IPS-NIHi7 (cell line): ENCODE measurements around the gene RIC3.

Experiments
- DNase-seq: peaks from one replicate; pipeline ENCODE4 v3.0.0; 2012; ENCODE audit warnings: mixed read lengths; ENCODE audit errors: extremely low spot score

The RIC3 gene

DNA sequence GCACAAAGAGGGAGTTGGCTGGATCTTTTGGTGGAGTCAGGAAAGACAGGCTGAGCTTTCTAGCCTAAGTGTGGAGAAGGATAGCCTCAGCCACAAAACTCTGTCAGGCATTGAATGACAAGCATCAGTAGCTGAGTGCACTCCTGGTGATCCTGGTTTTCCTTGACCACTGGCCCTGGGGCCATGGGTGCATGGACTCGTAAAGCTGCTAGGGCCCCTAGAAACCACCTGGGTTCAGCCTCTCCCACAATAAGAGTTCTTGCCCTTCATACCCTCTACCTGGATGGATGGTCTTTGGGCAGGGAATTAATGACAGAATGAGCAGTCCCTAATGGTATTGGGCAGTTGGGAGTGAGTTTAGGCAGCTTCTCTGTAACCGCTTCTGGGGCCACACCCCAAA, 64.9 kb downstream of the RIC3 start:
- no peak for DNase-seq

GRCh38 chr11:8102965-8103364, 65.9 kb downstream of the RIC3 start:
- no peak for DNase-seq

DNA sequence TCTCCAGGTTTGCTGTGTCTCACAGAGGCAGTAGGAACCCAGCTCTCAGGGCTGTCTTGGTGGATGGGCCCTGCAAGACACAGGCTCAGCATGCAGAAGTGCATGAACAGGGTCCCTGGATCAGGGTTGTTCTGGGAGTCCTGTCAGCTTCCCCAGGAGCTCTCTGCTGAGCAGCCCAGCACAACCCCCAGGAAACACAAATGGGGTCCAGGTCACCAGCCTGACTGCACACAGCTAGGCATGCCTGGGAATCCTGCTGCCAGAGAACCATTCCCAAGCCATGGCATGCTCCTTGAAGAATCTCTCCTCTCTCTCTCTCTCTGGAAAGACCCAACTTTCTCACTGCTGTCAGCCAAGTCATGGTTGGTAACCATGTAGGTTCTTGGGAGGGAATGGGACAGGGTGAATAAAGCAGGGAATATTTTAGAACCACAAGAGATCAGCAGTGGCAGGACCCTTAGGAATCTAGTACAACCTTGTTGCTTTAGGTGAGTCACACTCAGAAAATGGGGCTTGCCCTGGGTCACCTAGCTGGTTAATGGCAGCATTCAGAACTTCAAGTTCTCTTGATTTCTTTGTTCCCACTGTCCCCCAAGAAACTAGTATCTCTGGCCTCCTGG, 66.4 kb downstream of the RIC3 start:
- DNase-seq, result no peak

DNA sequence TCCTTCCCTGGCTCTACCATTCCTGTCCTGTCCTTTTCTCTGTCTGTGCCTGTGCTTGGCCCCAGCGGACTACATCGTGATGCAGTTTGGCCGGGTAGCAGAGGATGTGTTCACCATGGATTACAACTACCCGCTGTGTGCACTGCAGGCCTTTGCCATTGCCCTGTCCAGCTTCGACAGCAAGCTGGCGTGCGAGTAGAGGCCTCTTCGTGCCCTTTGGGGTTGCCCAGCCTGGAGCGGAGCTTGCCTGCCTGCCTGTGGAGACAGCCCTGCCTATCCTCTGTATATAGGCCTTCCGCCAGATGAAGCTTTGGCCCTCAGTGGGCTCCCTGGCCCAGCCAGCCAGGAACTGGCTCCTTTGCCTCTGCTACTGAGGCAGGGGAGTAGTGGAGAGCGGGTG, 67.4 kb downstream of the RIC3 start:
- DNase-seq, result no peak

- DNase-seq, result no peak
These were observed 68.2 kb downstream of the RIC3 start for GRCh38 chr11:8100605-8101004.

DNA sequence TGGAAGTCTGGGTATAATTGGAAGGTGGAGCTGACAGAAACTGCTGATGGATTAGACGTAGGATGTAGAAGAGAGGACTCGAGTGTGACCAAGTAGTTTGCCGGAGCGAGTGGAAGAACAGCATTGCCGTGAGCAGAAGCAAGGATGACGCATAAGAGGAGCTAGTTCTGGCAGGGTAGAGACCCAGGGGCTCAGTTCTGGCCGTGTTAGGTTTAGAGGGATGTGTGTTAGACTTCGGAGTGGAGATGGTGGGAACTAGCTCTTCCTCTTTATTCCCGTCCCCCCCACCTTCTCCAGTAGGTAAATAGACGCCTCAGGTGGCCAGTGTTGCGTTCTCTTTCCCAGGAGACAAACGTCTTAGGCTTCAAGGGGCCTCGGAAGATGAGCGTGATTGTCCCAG, 68.7 kb downstream of the RIC3 start:
- no peak for DNase-seq

DNA sequence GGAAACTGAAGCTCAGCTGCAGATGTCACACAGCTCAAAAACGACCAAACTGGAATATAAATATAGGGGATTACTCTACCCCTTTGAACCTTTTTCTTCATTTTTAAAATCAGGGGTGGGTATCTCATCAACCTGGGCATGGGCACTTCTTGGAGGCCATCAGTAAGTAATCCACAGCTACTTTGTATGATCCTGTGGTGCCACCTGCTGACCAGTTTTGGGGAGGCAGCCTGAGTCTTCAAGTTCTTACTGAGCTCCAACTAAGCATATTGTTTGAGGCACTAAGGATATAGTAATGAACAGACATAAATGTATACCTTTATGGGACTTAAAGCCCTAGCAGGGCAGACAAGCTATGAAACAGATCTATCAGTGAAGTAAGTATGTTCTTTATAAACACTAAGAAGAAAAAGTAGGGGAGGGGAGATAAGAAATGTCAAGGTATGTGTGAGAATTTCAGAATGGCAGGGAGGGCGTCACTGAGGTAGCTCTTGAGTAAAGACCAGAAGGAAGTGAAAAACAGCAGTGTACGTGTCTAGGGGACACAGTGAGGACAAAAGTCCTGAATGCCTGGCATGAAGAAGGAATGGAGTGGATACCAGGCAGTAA, 69.4 kb downstream of the RIC3 start:
- DNase-seq, result peak; percentile 72

- no peak for DNase-seq
These were observed 69.9 kb downstream of the RIC3 start for GRCh38 chr11:8098879-8099278.

DNA sequence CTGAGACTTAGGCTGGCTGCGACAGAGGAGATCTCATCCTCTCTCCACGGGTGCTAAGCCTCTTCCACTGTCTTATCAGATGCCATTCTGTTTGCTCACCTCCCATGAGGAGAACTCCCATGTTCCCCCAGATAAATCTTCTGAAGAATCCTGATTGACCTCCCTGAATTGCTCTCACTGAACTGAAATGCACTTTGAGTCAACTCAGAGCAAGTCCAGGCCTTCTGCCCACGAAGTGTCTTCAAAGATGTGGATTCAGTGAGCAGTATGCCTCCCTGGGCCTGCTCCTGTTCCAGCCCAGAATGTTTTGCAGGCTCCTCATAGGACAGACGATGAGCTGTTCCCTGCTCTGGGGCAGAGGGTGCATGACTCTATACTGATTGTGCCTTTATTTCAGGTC, 70.5 kb downstream of the RIC3 start:
- DNase-seq, result no peak

DNA sequence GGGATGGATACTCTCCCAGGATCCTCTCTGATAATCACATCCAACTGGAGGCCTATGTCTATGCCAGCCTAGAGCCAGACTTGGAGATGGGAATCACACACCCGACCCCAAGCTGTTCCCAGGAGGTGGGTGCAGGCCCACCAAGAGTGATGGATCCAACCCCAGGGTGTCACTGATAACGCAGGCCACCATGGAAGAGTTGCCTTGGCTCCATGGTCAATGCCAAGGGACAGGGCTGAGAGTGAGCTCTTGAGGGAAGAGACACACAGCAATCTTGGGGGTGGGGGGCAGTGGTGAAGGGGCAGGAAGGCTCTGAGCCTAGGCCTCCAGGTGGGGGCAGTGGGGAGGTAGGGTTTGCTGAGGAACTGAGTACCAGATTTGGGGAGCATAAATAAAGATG, 70.9 kb downstream of the RIC3 start:
- DNase-seq, result no peak

- no peak for DNase-seq
These were observed 71.4 kb downstream of the RIC3 start for GRCh38 chr11:8097468-8097867.

GRCh38 chr11:8097062-8097461, 71.8 kb downstream of the RIC3 start:
- no peak for DNase-seq

DNA sequence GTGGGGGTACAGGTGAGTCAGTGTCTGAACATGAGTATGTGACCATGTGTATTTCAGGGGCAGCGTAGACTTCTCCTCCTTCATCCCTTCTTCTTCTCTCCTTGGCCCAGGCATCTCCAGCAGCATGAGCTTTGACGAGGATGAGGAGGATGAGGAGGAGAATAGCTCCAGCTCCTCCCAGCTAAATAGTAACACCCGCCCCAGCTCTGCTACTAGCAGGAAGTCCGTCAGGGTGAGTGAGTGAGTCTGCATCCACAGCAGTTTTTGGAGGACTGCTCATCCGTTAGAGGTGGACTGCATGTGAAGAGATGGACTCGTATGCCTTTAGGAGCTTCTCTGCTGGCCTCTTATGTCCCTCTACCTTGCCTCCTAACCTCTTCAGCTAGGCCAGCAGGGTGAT, 72.2 kb downstream of the RIC3 start:
- no peak for DNase-seq

DNA sequence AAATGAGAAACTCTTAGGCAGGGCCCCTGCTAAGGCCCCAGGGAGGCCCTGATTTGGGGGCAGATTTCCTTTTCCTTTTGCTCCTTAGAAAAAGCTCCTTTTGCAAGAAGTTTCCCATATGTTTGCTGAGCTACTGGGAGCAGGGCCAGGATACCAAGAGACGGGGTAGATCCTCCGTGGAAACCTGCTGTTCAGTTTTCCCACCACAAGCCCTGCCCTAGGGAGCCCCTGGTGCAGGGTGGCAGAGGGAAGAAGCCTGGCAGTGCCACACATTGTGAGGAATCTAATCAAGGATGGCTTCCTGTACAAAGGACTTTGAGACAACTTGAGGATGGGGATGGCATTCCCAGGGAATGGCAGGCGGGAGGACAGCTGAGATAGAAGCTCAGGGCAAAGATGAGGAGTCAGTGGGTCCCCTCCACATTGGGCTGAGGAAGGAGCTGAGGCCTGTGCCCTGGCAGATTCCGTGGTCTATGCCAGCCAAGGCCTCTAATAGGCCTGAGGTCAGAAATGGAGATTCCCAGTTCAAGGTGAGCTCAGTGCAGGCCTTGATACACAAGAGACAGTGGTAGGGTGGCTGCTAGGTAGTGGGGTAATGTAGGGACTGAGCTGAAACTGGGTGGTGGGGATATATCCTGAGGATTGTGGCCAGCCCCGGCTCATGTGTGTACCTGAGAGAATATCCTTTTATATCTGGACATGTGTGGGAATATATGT, 72.9 kb downstream of the RIC3 start:
- no peak for DNase-seq

DNA sequence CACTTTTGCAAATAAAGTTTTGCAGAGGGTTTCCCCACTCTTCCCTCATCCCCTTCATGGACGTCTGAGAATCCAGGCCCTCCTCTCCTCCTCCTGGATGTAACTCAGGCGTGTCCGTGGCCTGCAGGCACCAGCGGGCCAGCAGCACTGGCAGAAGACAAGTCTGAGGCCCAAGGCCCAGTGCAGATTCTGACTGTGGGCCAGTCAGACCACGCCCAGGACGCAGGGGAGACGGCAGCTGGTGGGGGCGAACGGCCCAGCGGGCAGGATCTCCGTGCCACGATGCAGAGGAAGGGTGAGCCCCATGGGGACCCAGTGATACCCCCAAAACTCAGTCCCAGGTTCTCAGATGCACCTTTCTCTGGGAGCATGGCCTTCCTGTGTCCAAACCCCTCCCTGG, 73.5 kb downstream of the RIC3 start:
- no peak for DNase-seq

DNA sequence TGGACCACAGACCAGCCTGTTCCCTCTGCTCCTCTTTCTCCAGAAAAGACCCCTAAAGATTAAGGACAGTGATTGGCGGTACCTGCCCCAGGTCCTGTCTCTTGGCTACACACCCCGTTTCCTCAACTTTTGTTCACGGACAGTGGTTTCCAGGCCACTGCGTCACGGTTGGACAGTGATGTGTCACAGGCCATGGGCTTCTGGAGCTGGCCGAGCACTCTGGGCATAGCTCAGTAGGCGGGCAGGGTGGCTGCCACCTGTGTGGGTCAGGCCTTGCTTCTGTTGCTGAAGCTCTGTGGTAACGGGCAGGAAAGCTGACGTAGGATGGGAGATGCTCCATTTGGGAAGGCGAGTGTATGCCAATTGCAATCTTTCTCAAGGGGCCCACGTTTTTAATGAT, 74.2 kb downstream of the RIC3 start:
- no peak for DNase-seq

- DNase-seq, result no peak
These were observed 74.8 kb downstream of the RIC3 start for GRCh38 chr11:8093931-8094575.

- DNase-seq, result peak; percentile 88
These were observed 76.0 kb downstream of the RIC3 start for GRCh38 chr11:8092587-8093424.

DNA sequence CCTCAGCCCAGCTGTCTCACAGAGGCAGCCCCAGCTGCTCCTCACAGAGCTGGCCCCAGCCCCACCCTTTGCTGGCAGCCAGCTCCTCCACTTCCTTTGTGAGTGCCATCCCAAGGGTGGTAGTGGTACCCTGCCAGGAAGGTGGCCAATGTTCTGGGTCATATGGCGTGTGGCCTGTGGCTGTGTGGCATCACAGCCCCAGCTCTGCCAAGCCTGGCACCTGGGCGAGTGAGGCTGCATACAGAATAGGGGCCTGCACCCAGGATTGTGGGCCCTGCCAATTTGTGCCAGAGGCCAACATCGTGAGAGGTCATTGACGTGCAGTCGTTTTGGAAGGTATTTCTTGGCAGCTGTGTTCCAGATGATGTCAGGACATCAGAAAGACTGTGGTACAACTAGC, 77.1 kb downstream of the RIC3 start:
- DNase-seq, result no peak

DNA sequence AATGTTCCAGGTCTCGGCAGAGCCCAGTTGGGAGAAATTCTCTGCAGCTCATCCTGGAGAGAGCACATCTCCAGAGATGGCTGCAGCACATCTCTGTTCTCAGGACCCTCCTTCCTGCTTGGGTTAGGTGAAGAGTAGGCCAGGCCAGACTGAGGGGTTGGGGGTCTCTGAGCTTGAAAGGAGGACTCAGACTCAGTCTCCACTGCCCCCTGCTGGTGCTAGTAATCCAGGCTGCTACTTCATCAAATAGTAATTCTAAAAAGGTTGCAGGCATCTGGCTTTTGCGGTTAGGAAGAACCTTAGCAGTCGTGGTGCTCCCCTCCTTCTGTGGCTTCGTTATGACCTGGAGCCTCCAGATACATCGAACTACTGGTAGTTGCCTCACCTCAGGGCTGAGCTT, 78.1 kb downstream of the RIC3 start:
- peak; percentile 80 for DNase-seq

- DNase-seq, result no peak
These were observed 78.9 kb downstream of the RIC3 start for GRCh38 chr11:8089791-8090510.
